H1 (cell line): ENCODE measurements around the gene RNF41.

ENCODE experiments used
- EZH2 ChIP-seq: fragments of 200-600 bp; sonication (generic); IDR thresholded peaks from 2 replicates; pipeline ENCODE4 v1.7.1; 2012; ENCODE audit warnings: low read depth, mild to moderate bottlenecking, moderate library complexity, low read length, inconsistent platforms; ENCODE audit not compliant: severe bottlenecking
- JUN ChIP-seq: IDR thresholded peaks from 2 replicates; pipeline ENCODE4 v1.6.1; 2011; ENCODE audit warnings: low read depth, mild to moderate bottlenecking, improper control_type of control experiment, low read length
- POLR2A ChIP-seq, 2 experiments: IDR thresholded peaks; 1 replicate in 1 of 2; 2 replicates in 1 of 2; pipeline ENCODE4 v1.6.1; 2011; ENCODE audit warnings: low read depth in 2 of 2, low read length in 2 of 2, mild to moderate bottlenecking in 2 of 2; ENCODE audit errors: control extremely low read depth in 1 of 2
- POLR2AphosphoS5 ChIP-seq: IDR thresholded peaks from 2 replicates; pipeline ENCODE4 v1.6.1; 2011; ENCODE audit warnings: low read depth, low read length
- POU5F1 ChIP-seq: IDR thresholded peaks from 2 replicates; pipeline ENCODE4 v1.6.1; 2011; ENCODE audit warnings: low read depth, mild to moderate bottlenecking, low read length, moderate library complexity
- RAD21 ChIP-seq, 2 experiments: IDR thresholded peaks in 1 of 2; conservative IDR thresholded peaks in 1 of 2; 2 replicates each; pipeline ENCODE4 v1.6.1; 2011; ENCODE audit warnings: low read depth in 2 of 2, low read length in 2 of 2, improper control_type of control experiment in 1 of 2, inconsistent platforms in 1 of 2, mild to moderate bottlenecking in 1 of 2, moderate library complexity in 1 of 2
- RBBP5 ChIP-seq: IDR thresholded peaks from 2 replicates; pipeline ENCODE4 v1.7.1; 2012; ENCODE audit warnings: low read depth, mild to moderate bottlenecking, inconsistent platforms, low read length, moderate library complexity, borderline replicate concordance
- SIN3A ChIP-seq, 2 experiments: IDR thresholded peaks in 1 of 2; conservative IDR thresholded peaks in 1 of 2; 2 replicates each; pipeline ENCODE4 v1.6.1; 2011 to 2012; ENCODE audit warnings: low read length in 2 of 2, improper control_type of control experiment in 1 of 2, low read depth in 1 of 2, mild to moderate bottlenecking in 1 of 2
- SP1 ChIP-seq: IDR thresholded peaks from 2 replicates; pipeline ENCODE4 v1.6.1; 2011; ENCODE audit warnings: low read depth, low read length
- TAF7 ChIP-seq: optimal IDR thresholded peaks from 2 replicates; pipeline ENCODE3; 2011; ENCODE audit warnings: low read depth, mild to moderate bottlenecking, inconsistent platforms, low read length, moderate library complexity, borderline replicate concordance
- TF ChIP-seq, protein P1 (sequence below): IDR thresholded peaks from 2 replicates; pipeline ENCODE4 v1.6.1; 2011; ENCODE audit warnings: low read depth, mild to moderate bottlenecking, low read length; ENCODE audit not compliant: insufficient read depth
- TF ChIP-seq, protein P2 (sequence below), 3 experiments: IDR thresholded peaks; 1 replicate in 2 of 3; 2 replicates in 1 of 3; pipeline versions ENCODE4 v1.5.1 to v1.6.1; 2011; ENCODE audit warnings: low read length in 3 of 3, mild to moderate bottlenecking in 3 of 3, inconsistent platforms in 2 of 3, low read depth in 1 of 3, moderate library complexity in 1 of 3; ENCODE audit not compliant: insufficient read depth in 1 of 3; ENCODE audit errors: control extremely low read depth in 1 of 3

DNA sequence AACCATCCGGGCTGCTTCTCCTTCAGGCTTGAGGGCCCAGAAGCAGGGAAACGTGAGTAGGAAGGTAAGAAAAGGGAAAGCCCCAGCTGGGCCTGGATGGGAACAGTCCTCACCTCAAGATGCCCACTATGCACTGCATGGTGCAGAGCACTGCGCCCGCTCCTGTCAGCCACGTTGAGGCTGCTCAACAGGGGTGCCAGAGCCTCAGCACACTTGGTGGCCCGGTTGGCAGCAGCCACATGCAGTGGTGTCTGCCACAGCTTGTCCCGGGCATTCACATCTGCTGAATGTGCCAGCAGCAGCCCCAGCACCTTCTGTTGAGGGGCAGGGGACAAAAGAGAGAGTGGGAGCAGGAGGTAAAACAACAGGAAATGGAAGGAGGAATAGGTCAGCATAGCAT is 33.9 kb upstream of the RNF41 start:
- TF ChIP-seq TAF7 (no peak), SIN3A (conservative IDR thresholded peaks at IDR 0.05 in 1 of 2, IDR thresholded peaks at IDR 0.05 in 1 of 2; ENCODE audit: low read depth in 1 of 2, low read length in 2 of 2) (no peak), SP1 (no peak), POU5F1 (no peak), POLR2A (IDR thresholded peaks at IDR 0.05; ENCODE audit: control extremely low read depth in 1 of 2, low read depth in 2 of 2, low read length in 2 of 2) (no peak), JUN (no peak), RAD21 (IDR thresholded peaks at IDR 0.05 in 1 of 2, conservative IDR thresholded peaks at IDR 0.05 in 1 of 2; ENCODE audit: low read depth in 2 of 2, low read length in 2 of 2) (no peak), POLR2AphosphoS5 (no peak), RBBP5 (no peak), EZH2 (no peak)
- TF ChIP-seq, protein P1, sequence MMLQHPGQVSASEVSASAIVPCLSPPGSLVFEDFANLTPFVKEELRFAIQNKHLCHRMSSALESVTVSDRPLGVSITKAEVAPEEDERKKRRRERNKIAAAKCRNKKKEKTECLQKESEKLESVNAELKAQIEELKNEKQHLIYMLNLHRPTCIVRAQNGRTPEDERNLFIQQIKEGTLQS: no peak
- TF ChIP-seq, protein P2, sequence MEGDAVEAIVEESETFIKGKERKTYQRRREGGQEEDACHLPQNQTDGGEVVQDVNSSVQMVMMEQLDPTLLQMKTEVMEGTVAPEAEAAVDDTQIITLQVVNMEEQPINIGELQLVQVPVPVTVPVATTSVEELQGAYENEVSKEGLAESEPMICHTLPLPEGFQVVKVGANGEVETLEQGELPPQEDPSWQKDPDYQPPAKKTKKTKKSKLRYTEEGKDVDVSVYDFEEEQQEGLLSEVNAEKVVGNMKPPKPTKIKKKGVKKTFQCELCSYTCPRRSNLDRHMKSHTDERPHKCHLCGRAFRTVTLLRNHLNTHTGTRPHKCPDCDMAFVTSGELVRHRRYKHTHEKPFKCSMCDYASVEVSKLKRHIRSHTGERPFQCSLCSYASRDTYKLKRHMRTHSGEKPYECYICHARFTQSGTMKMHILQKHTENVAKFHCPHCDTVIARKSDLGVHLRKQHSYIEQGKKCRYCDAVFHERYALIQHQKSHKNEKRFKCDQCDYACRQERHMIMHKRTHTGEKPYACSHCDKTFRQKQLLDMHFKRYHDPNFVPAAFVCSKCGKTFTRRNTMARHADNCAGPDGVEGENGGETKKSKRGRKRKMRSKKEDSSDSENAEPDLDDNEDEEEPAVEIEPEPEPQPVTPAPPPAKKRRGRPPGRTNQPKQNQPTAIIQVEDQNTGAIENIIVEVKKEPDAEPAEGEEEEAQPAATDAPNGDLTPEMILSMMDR (IDR thresholded peaks at IDR 0.05; ENCODE audit: control extremely low read depth in 1 of 3, insufficient read depth in 1 of 3, low read depth in 1 of 3, low read length in 3 of 3): no peak
